Dendritic cell treated with granulocyte-macrophage colony-stimulating factor and Interleukin-4, amounts not matched to agents 40 ng/mL and 50 ng/mL, for 4 days (primary cell): ENCODE results near the gene C1QA.

ENCODE experiments used
- H3K27ac Mint-ChIP-seq: one replicate; pipeline ENCODE4 v1.8.0; 2022; ENCODE audit warnings: mild to moderate bottlenecking, mixed read lengths
- H3K27me3 Mint-ChIP-seq: one replicate; pipeline ENCODE4 v1.8.0; 2022; ENCODE audit warnings: mild to moderate bottlenecking, mixed read lengths
- H3K36me3 Mint-ChIP-seq: one replicate; pipeline ENCODE4 v1.8.0; 2022; ENCODE audit warnings: low read depth, mixed read lengths
- H3K4me1 Mint-ChIP-seq: one replicate; pipeline ENCODE4 v1.8.0; 2022; ENCODE audit warnings: low read depth, mixed read lengths
- H3K4me3 Mint-ChIP-seq: one replicate; pipeline ENCODE4 v1.8.0; 2022; ENCODE audit warnings: mild to moderate bottlenecking, moderate library complexity, mixed read lengths
- H3K9me3 Mint-ChIP-seq: one replicate; pipeline ENCODE4 v1.8.0; 2022; ENCODE audit warnings: mixed read lengths
- intact Hi-C: fragments of 100-400 bp; cut with micrococcal nuclease; formaldehyde crosslinking; loops from one replicate; pipeline ENCODE4 v1.15.0; 2022

C1QA gene

DNA sequence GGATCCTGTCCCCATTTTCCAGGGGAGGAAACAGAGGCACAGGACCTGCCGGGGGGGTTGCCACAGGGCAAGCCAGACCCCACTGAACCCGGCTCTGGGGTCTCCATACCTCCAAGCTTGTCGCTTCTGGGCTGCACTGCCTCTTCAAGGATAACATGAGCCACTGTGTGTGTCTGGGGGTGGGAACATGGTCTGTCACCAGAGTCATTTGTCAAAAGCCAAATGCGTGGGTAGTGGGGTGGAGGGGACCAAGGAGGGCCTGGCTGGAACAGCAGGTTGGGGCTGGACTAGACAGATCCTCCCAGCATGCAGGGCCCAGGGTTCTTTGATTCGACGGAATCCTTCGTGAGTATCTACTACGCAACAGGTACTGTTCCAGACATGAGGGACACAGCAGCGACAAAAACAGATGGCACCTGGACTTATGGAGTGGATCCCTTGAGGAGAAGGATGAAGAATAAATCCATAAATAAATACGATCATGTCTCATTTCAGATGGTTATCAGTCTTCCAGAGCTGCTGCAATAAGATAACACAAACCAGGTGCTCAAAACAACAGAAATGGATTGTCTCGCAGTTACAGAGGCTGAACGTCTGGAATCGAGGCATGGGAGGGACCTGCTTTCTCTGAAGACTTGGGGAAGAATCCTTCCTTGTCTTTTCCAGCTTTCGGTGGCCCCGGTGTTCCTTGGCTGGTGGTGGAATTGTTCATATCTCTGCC lies 45.3 kb downstream of the C1QA start:
- Mint-ChIP-seq H3K9me3 (no peaks in the 10 kb centered on the region), H3K4me1 (no peaks in the 10 kb centered on the region), H3K4me3 (no peak overlapping the region), H3K27ac (no peak overlapping the region), H3K27me3 (peaks cover 12% of the 10 kb centered on the region), H3K36me3 (no peaks in the 10 kb centered on the region)
- intact Hi-C loops, result no loop called here

DNA sequence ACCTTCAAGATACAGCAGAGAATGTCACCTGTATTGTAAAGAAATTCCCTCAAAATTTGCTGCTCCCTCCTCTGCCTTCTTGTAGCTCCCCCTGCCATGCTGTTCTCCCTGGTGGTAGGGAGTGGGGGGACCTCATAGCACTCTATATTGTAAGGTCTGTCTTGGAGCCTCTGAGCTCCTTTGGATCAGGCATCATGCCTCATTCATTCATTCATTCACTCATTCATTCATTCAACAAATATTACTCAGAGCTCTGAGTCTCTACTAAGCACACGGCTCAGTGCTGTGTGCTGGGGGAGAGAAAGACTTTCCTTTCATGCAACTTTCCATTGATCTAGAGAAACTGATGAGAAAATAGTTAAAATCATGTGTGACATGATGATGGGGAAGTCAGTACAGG lies 47.1 kb downstream of the C1QA start:
- Mint-ChIP-seq H3K4me1 (no peaks in the 10 kb centered on the region), H3K27ac (no peak overlapping the region), H3K9me3 (no peaks in the 10 kb centered on the region), H3K36me3 (no peaks in the 10 kb centered on the region), H3K4me3 (no peak overlapping the region), H3K27me3 (peaks cover 16% of the 10 kb centered on the region)
- intact Hi-C loops, result no loop called here

DNA sequence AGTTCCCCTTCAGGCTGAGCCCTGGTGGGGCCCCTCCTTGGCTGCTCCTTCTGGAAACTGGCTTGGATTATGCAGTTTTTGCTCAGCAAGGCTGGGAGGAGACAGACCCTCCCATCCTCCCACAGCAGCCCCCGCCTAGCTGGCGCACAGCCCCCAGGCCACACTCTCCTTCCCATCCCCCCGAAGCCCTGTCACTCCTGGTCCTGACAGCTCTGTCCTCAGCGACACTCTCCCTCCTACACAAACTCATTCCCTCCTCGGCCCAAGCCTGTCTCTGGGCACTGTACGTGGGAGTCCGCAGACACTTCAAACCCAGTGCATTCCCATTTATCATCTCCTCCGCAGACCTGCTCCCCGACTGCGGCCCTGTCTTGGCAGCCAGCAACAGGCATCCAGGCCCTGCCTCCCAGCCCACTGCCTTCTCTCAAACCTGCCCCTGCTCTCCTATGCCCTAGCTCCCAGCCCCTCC lies 49.2 kb downstream of the C1QA start:
- Mint-ChIP-seq H3K9me3 (no peaks in the 10 kb centered on the region), H3K4me1 (no peaks in the 10 kb centered on the region), H3K4me3 (no peak overlapping the region), H3K36me3 (no peaks in the 10 kb centered on the region), H3K27ac (no peak overlapping the region), H3K27me3 (peaks cover 16% of the 10 kb centered on the region)
- intact Hi-C loops, result no loop called here

DNA sequence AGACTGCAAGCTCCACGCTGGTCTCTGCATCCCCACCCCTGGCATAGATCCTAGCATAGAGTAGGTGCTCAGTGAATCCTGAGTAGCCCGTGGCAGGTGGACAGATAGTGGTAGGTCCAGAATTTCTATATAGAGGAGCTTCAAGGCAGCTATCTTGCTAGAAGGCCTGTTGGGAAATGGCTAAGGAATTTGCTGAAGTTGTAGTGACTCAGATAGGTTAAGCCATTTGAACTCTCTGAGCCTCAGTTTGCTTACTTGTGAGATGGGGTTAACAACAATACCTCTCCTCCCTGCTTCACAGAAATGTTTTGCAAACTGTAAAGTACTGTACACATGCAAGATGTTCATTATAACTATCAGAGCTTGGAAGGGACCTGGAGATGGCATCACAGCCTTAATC lies 50.8 kb downstream of the C1QA start:
- H3K4me1 Mint-ChIP-seq, result no peaks in the 10 kb centered on the region
- H3K36me3 Mint-ChIP-seq, result no peaks in the 10 kb centered on the region
- intact Hi-C loops, result no loop called here
- H3K27ac Mint-ChIP-seq, result no peak overlapping the region
- H3K9me3 Mint-ChIP-seq, result no peaks in the 10 kb centered on the region
- no peak overlapping the region for H3K4me3 Mint-ChIP-seq
- H3K27me3 Mint-ChIP-seq, result peaks cover 18% of the 10 kb centered on the region

DNA sequence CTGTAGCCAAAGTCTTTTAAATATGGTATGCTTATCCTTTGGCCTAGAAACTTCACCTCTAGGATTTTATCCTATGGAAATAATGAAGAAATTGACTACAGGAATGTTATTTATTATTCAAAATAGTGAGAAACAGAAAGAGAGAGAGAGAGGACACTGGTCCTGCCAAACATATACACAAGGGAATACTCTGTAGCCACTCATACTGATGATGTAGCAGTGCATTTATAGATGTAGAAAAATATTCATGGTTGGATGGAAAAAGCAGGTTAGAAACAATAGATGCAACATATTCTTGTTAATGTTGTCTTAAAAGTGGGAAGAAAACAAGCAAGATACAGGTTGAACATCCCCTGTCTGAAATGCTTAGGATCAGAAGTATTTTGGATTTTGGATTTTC lies 52.0 kb downstream of the C1QA start:
- no peaks in the 10 kb centered on the region for H3K36me3 Mint-ChIP-seq
- H3K27ac Mint-ChIP-seq, result no peak overlapping the region
- H3K4me3 Mint-ChIP-seq, result no peak overlapping the region
- peaks cover 19% of the 10 kb centered on the region for H3K27me3 Mint-ChIP-seq
- no peaks in the 10 kb centered on the region for H3K9me3 Mint-ChIP-seq
- H3K4me1 Mint-ChIP-seq, result no peaks in the 10 kb centered on the region
- intact Hi-C loops, result no loop called here
